Lower lobe of right lung (tissue), 2 donors: ENCODE data around the gene MRI1. TPM values are rescaled to one million over a fixed set of nuclear protein-coding genes. Genes with fewer than 3 reads are reported as not detected.

Source experiments
- ATAC-seq, 2 donors: fragments of 200-7000 bp; cut with Tn5 transposase; one replicate each; pipeline ENCODE4 v1.9.1; 2020 to 2022; ENCODE audit warnings: mild to moderate bottlenecking in 2 of 2, moderate library complexity in 2 of 2
- DNase-seq: peaks from one replicate; pipeline ENCODE4 v3.0.0-alpha.2; 2020
- H3K27ac ChIP-seq: fragments of 200-600 bp; one replicate; pipeline ENCODE4 v1.8.0; 2022
- H3K27me3 ChIP-seq: fragments of 200-600 bp; one replicate; pipeline ENCODE4 v1.8.0; 2022; ENCODE audit warnings: low read depth
- H3K36me3 ChIP-seq: fragments of 200-600 bp; one replicate; pipeline ENCODE4 v1.8.0; 2022; ENCODE audit warnings: mild to moderate bottlenecking
- H3K4me1 ChIP-seq: fragments of 200-600 bp; one replicate; pipeline ENCODE4 v1.8.0; 2022
- H3K4me3 ChIP-seq: fragments of 200-600 bp; one replicate; pipeline ENCODE4 v1.8.0; 2022; ENCODE audit warnings: mild to moderate bottlenecking
- H3K9me3 ChIP-seq: fragments of 200-600 bp; one replicate; pipeline ENCODE4 v1.8.0; 2022
- intact Hi-C: fragments of 100-400 bp; cut with DNase I; formaldehyde crosslinking; loops from one replicate; pipeline ENCODE4 v1.11.0; 2022
- total RNA-seq: library from RNA; stranded (reverse); fragmentation: NEBNext Ultra II Directional; extraction: Animal tissue kit (Norgen Biotek cat#: 25700); gene quantifications from one replicate; pipeline ENCODE4 v1.2.1, GENCODE V29; 2021
- TF ChIP-seq, protein P1 (sequence below): fragments of 200-600 bp; IDR thresholded peaks from one replicate; pipeline ENCODE4 v1.8.0; 2022; ENCODE audit warnings: antibody characterized with exemption, mild to moderate bottlenecking
- donor health status: DM: no; HTN: yes; CAD: no; lungs with severe emphysema.

Gene MRI1
- total RNA-seq, 1 donor from 2014 or later = 30.4 TPM

DNA sequence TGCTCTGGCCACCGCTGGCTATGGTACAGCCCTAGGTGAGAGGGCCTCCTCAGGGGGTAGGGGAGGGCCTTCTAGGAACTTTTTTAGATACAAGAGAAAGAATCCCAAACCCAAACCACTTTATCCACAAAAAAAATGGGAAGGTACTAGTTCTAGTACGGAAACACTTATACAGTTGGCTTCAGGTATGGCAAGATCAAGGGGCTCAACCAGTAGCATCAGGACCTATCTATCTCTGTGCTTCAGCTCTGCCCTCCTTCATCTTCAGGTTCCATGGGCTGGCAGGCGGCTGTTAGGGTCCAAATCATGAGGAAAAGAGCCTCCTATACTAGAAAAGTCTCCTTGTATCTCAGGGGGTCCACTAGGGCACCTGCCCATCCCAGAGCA, 1.8 kb downstream of the MRI1 start:
- TF ChIP-seq, protein P1, sequence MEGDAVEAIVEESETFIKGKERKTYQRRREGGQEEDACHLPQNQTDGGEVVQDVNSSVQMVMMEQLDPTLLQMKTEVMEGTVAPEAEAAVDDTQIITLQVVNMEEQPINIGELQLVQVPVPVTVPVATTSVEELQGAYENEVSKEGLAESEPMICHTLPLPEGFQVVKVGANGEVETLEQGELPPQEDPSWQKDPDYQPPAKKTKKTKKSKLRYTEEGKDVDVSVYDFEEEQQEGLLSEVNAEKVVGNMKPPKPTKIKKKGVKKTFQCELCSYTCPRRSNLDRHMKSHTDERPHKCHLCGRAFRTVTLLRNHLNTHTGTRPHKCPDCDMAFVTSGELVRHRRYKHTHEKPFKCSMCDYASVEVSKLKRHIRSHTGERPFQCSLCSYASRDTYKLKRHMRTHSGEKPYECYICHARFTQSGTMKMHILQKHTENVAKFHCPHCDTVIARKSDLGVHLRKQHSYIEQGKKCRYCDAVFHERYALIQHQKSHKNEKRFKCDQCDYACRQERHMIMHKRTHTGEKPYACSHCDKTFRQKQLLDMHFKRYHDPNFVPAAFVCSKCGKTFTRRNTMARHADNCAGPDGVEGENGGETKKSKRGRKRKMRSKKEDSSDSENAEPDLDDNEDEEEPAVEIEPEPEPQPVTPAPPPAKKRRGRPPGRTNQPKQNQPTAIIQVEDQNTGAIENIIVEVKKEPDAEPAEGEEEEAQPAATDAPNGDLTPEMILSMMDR = no peak
- Histone ChIP-seq H3K4me3 (no peak overlapping the region), H3K4me1 (peaks cover 14% of the 10 kb centered on the region), H3K9me3 (no peaks in the 10 kb centered on the region), H3K36me3 (peaks cover 52% of the 10 kb centered on the region), H3K27ac (no peak overlapping the region), H3K27me3 (no peaks in the 10 kb centered on the region)
- intact Hi-C loops = no loop called here
- DNase-seq (no peak), ATAC-seq (no peak)

DNA sequence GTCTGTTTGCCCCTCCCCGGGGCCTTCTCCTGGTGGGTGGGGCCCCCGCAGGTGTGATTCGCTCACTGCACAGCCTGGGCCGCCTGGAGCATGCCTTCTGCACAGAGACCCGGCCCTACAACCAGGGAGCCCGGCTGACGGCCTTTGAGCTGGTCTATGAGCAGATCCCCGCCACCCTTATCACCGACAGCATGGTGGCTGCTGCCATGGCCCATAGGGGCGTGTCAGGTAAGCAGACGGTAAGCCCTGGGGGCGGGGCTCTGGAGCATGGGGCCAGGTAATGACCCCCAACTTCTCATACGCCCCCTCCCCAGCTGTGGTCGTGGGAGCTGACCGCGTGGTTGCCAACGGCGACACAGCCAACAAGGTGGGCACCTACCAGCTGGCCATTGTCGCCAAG, 4.2 kb downstream of the MRI1 start:
- no peak for DNase-seq
- no peak for ATAC-seq
- no peaks in the 10 kb centered on the region for H3K27me3 ChIP-seq
- intact Hi-C loops = no loop called here
- peaks cover 45% of the 10 kb centered on the region for H3K36me3 ChIP-seq
- H3K4me1 ChIP-seq = peaks cover 14% of the 10 kb centered on the region
- H3K27ac ChIP-seq = no peak overlapping the region
- TF ChIP-seq, protein P1 = no peak
- no peaks in the 10 kb centered on the region for H3K9me3 ChIP-seq
- no peak overlapping the region for H3K4me3 ChIP-seq

DNA sequence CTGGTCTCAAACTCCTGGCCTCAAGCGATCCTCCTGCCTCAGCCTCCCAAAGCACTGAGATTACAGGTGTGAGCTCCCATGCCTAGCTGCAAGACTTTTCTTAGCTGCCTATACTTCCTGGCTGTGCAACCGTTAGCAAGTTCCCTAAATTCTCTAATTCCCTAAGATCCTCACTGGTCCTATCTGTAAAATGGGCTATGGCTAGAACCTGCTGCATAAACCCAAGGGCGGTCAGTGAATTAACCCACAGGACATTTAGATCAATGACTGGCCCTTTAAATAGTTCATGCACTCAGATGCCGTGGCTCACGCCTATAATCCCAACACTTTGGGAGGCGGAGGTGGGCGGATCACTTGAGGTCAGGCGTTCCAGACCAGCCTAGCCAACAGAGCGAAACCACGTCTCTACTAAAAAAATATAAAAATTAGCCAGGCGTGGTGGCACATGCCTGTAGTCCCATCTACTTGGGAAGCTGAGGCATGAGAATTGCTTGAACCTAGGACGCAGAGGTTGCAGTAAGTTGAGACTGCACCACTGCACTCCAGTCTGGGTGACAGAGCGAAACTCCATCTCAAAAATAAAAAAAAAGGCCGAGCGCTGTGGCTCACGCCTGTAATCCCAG, 5.8 kb downstream of the MRI1 start:
- DNase-seq (no peak), ATAC-seq (no peak)
- Histone ChIP-seq H3K9me3 (no peaks in the 10 kb centered on the region), H3K4me3 (no peak overlapping the region), H3K36me3 (peaks cover 45% of the 10 kb centered on the region), H3K27me3 (no peaks in the 10 kb centered on the region), H3K27ac (no peak overlapping the region), H3K4me1 (peaks cover 21% of the 10 kb centered on the region)
- TF ChIP-seq, protein P1 = no peak
- intact Hi-C loops = no loop called here

DNA sequence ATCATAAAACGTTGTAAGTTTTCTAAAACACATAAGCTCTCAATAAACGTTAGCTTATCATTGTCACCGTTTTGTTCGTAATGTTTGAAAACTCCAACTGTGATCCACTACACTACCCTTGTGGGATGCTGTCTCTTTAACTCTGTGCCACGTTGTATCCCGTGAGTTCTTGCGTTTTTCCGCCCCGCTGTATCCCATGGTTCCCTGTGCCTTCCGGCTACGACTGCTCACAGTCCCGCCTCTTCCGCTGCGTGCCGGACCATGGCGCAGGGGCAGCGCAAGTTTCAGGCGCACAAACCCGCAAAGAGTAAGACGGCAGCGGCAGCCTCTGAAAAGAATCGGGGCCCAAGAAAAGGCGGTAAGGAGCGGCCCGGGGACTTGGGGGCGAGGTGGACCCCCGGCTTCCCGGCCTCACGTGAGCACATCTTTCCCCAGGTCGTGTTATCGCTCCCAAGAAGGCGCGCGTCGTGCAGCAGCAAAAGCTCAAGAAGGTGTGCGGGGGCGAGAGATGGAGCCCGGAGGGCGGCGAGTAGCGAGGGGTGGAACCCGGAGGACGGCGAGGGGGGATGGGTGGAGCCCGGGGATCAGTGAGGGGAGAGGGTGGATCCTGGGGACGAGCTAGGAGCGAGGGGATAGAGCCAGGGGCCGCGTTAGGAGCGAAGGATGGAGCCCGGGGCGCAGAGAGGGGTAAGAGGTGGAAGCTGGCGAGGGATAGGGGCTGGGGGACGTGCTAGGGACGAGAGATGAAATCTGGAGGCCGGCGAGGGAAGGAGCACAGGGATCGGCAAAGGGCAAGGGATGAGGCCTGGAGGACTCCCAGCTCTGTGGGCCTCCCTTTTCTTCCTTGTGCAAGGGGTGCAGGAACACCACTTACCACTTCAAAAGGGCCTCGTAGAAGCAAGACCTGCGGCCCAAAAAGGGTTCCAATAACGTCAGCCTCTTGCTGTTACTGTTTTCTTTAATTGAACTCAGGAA, 10.2 kb downstream of the MRI1 start, which contains the start of gene C19orf53:
C19orf53 (plus strand) TSS at position 240 of the 975 bp plus-strand sequence; CDS start at position 262, 22 bp downstream.
- Histone ChIP-seq H3K27ac (peak within 1 kb of the TSS; percentile 88), H3K9me3 (no peaks in the 10 kb centered on the region), H3K27me3 (no peaks in the 10 kb centered on the region), H3K4me1 (peaks cover 21% of the 10 kb centered on the region), H3K36me3 (peaks cover 55% of the 10 kb centered on the region), H3K4me3 (peak within 1 kb of the TSS; percentile 80)
- DNase-seq (peak; percentile 93), ATAC-seq (peak; percentile 98 to 99)
- TF ChIP-seq, protein P1 = no peak
- intact Hi-C loops = no loop called here

DNA sequence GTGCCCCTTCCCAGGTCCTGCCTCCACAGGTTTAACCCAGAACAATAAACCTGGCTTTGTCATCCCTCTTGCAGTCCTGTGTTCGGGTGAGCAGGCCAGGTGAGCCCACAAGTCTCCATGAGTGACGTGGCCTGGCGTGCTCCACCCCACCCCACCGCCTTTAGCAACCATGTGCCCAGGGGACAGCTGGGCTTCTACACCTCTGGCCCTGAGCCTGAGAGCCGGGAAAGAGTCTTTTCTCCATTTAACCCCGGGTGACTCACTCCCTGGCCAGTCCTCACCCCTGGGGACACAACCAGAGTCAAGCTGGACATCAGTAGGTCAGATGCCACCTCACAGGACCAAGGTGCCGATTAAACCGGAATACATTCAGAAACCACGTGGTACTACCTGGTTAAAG, 14.1 kb downstream of the MRI1 start:
- DNase-seq = no peak
- Histone ChIP-seq H3K4me1 (peaks cover 45% of the 10 kb centered on the region), H3K36me3 (peaks cover 31% of the 10 kb centered on the region), H3K27me3 (no peaks in the 10 kb centered on the region), H3K27ac (no peak overlapping the region), H3K9me3 (no peaks in the 10 kb centered on the region), H3K4me3 (no peak overlapping the region)
- intact Hi-C loops = no loop called here
- no peak for ATAC-seq
- TF ChIP-seq, protein P1 = no peak
